ENCODE measurements around the gene SCO2. TPM values are rescaled to one million over a fixed set of nuclear protein-coding genes. Genes with fewer than 3 reads are reported as not detected.

SCO2 gene
- total and polyA plus RNA-seq, 2 of the 13 experiments (the other 11 are each of a cell fraction or from before 2014, with no cell fraction given) = 0.32 to 3.7 TPM

GRCh38 chr22:50526108-50526833 is 873 bp upstream of the SCO2 start (continued):
- no peak; the same call in none of the 2 replicates for TF ChIP-seq SRY (CRISPR knock-in tag; IDR thresholded peaks at IDR 0.05)
- peak; percentile 44 for TF ChIP-seq ASH2L (IDR thresholded peaks at IDR 0.05; ENCODE audit: insufficient read length, low read depth, low read length)
- no peak for TF ChIP-seq IRX3 (CRISPR knock-in tag; IDR thresholded peaks at IDR 0.05; ENCODE audit: borderline replicate concordance, low read depth)
- peak; percentile 85 for TF ChIP-seq BATF2 (CRISPR knock-in tag; IDR thresholded peaks at IDR 0.05)
- TF ChIP-seq TOE1 (CRISPR knock-in tag; IDR thresholded peaks at IDR 0.05) = no peak; the same call in 1 of the 2 replicates
- 0 out of 2 replicates have a peak, but pooled peaks have one; percentile 35 for TF ChIP-seq ZNF264 (CRISPR knock-in tag; IDR thresholded peaks at IDR 0.05)
- peak; percentile 97 for TF ChIP-seq AGO1 (IDR thresholded peaks at IDR 0.05; ENCODE audit: low read depth, low read length, poor library complexity, severe bottlenecking)
- TF ChIP-seq NFAT5 (CRISPR knock-in tag; IDR thresholded peaks at IDR 0.05) = no peak
- TF ChIP-seq KLF6 (CRISPR knock-in tag; IDR thresholded peaks at IDR 0.05) = 0 out of 2 replicates have a peak, but pooled peaks have one; percentile 40
- TF ChIP-seq POLR2AphosphoS5 (IDR thresholded peaks at IDR 0.05; ENCODE audit: low read depth, low read length) = no peak
- TF ChIP-seq ARID3A (IDR thresholded peaks at IDR 0.05; ENCODE audit: low read depth, low read length) = no peak
- TF ChIP-seq PAX8 (CRISPR knock-in tag; IDR thresholded peaks at IDR 0.05; ENCODE audit: borderline replicate concordance) = no peak
- peak; percentile 47; the same call in 1 of the 2 replicates for TF ChIP-seq ZSCAN5A (CRISPR knock-in tag; IDR thresholded peaks at IDR 0.05; ENCODE audit: borderline replicate concordance)
- peak; percentile 8; the same call in 1 of the 2 replicates for TF ChIP-seq PATZ1 (CRISPR knock-in tag; IDR thresholded peaks at IDR 0.05)

Measured in HepG2 (cell line).